HFF-Myc (cell line): ENCODE measurements around the gene HIF1A.

ENCODE experiments used
- DNase-seq: peaks from one replicate; pipeline ENCODE4 v3.0.0-alpha.2; 2011; ENCODE audit warnings: low read depth; ENCODE audit errors: extremely low read depth
- H3K4me3 ChIP-seq: replicated peaks from 2 replicates; pipeline ENCODE4 v1.5.1; 2011; ENCODE audit warnings: low read depth, mild to moderate bottlenecking, control low read depth, low read length
- TF ChIP-seq, protein P1 (sequence below): IDR thresholded peaks from 2 replicates; pipeline ENCODE4 v1.5.1; 2012; ENCODE audit warnings: mild to moderate bottlenecking, low read depth, low read length, control low read depth; ENCODE audit errors: missing control alignments

The HIF1A gene

DNA sequence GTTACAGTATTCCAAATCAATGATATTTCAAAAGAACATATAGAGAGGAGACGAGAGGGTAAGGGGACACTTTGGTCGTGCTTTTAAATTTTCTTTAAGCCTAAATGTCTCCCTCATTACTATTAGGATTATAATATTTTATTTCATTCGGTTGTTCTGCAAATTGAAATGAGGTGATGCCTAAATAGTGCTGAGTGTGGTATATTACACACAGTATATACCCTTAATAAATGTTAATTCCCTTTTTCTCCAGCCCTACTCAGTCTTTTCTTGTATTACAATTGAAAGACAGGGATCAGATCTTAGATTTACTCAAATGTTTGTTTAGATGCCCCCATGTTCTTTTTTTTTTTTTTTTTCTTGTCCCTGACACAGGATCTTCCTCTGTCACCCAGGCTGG is 74.6 kb downstream of the HIF1A start:
- DNase-seq: no peak
- no peak overlapping the region for H3K4me3 ChIP-seq
- TF ChIP-seq, protein P1, sequence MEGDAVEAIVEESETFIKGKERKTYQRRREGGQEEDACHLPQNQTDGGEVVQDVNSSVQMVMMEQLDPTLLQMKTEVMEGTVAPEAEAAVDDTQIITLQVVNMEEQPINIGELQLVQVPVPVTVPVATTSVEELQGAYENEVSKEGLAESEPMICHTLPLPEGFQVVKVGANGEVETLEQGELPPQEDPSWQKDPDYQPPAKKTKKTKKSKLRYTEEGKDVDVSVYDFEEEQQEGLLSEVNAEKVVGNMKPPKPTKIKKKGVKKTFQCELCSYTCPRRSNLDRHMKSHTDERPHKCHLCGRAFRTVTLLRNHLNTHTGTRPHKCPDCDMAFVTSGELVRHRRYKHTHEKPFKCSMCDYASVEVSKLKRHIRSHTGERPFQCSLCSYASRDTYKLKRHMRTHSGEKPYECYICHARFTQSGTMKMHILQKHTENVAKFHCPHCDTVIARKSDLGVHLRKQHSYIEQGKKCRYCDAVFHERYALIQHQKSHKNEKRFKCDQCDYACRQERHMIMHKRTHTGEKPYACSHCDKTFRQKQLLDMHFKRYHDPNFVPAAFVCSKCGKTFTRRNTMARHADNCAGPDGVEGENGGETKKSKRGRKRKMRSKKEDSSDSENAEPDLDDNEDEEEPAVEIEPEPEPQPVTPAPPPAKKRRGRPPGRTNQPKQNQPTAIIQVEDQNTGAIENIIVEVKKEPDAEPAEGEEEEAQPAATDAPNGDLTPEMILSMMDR: no peak

DNA sequence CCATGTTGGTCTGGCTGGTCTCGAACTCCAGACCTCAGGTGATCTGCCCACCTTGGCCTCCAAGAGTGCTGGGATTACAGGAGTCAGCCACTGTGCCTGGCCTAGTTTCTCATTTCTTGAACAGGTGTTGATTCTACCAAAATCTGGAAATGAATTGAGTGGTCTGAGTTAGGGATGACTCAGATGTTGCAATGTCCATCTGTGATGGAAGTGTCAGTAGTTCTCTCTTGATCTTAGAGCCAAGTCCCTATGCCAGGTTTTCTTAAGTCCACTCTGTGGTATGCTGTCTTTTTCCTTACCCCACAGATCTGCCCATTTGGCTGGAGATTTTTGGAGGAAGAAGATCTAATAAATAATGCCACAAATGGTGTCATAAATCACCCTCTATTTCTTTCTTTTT is 79.5 kb downstream of the HIF1A start:
- H3K4me3 ChIP-seq: no peak overlapping the region
- TF ChIP-seq, protein P1: no peak
- no peak for DNase-seq

DNA sequence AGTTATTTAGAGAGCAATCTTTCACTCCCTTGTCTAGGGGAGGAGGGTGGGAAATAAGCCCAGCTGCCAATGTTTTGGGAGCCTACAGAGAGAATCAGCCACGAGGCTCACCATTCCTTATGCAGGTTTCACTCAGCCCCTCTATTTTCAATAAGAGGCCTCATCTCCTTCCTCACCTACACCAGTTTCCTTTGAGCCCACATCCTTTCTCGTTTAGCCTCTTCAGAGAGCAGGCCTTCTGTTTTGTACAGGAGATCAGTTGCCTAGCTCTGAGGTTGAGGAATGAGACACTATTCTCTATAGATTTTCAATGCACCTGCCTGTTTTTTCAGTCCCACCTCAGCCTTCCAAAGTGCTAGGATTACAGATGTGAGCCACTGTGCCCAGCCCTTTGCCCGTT is 84.8 kb downstream of the HIF1A start:
- no peak for DNase-seq
- TF ChIP-seq, protein P1: no peak
- no peak overlapping the region for H3K4me3 ChIP-seq

DNA sequence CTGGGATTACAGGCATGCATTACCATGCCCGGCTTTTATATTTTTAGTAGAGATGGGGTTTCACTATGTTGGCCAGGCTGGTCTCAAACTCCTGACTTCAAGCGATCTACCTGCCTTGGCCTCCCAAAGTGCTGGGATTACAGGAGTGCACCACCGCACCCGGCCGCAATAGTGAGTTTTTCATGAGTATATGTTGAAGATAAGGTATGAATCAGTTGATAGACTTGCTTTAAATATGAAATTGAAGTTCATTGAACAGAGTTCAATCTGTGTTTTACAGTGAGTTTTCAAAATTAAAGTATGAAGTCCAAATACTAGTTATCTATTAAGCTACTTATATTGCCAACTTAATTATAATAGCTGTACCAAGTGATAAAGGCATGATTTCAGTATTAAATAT is 102.0 kb downstream of the HIF1A start:
- no peak for DNase-seq
- TF ChIP-seq, protein P1: no peak
- H3K4me3 ChIP-seq: no peak overlapping the region
